Heart right ventricle (tissue), 16 donors: ENCODE results near the gene DMRT1. TPM values are rescaled to one million over a fixed set of nuclear protein-coding genes. Genes with fewer than 3 reads are reported as not detected.

ENCODE experiments used
- ATAC-seq, 8 donors: fragments of 200-7000 bp; cut with Tn5 transposase; one replicate each; pipeline ENCODE4 v1.9.1; 2020; ENCODE audit warnings: mild to moderate bottlenecking in 8 of 8, moderate library complexity in 8 of 8, moderate number of reproducible peaks in 1 of 8
- DNase-seq, 2 donors: peaks; one replicate each; pipeline ENCODE4 v3.0.0-alpha.2; 2020
- H3K27ac ChIP-seq, 10 donors: fragments of 200-600 bp; sonication (generic) in 2 of 10; one replicate each; pipeline versions ENCODE4 v1.5.0 to v1.8.0; 2020 to 2022; ENCODE audit warnings: mild to moderate bottlenecking in 3 of 10
- H3K27me3 ChIP-seq, 7 donors: fragments of 200-600 bp; one replicate each; pipeline ENCODE4 v1.8.0; 2021 to 2022; ENCODE audit warnings: mild to moderate bottlenecking in 2 of 7
- H3K36me3 ChIP-seq, 9 donors: fragments of 200-600 bp; sonication (generic) in 1 of 9; one replicate each; pipeline versions ENCODE4 v1.5.0 to v1.8.0; 2020 to 2022; ENCODE audit warnings: mild to moderate bottlenecking in 2 of 9
- H3K4me1 ChIP-seq, 9 donors: fragments of 200-600 bp; sonication (generic) in 1 of 9; one replicate each; pipeline versions ENCODE4 v1.5.0 to v1.8.0; 2020 to 2022; ENCODE audit warnings: mild to moderate bottlenecking in 4 of 9
- H3K4me3 ChIP-seq, 10 donors: fragments of 200-600 bp; sonication (generic) in 2 of 10; one replicate each; pipeline versions ENCODE4 v1.5.0 to v1.8.0; 2020 to 2022; ENCODE audit warnings: mild to moderate bottlenecking in 7 of 10, moderate library complexity in 2 of 10
- H3K9me3 ChIP-seq, 11 donors: fragments of 200-600 bp in 10 of 11; sonication (generic) in 2 of 11; one replicate each; pipeline versions ENCODE4 v1.5.0 to v1.8.0; 2013 to 2022; ENCODE audit warnings: mild to moderate bottlenecking in 2 of 11, control low read depth in 1 of 11, moderate library complexity in 1 of 11
- CTCF ChIP-seq, 9 donors: fragments of 200-600 bp; sonication (generic) in 2 of 9; IDR thresholded peaks; one replicate each; pipeline versions ENCODE4 v1.5.0 to v1.8.0; 2021 to 2022; ENCODE audit warnings: antibody characterized with exemption in 9 of 9, mild to moderate bottlenecking in 5 of 9, moderate library complexity in 1 of 9
- WGBS, 2 donors: extraction: QIAGEN DNeasy Blood & Tissue Kit; methylation state at CpG; one replicate each; pipeline ENCODE4 v1.1.7; 2013; ENCODE audit warnings: inconsistent platforms in 1 of 2; 5-methylcytosine and 5-hydroxymethylcytosine counted together
- intact Hi-C, 10 donors: fragments of 100-400 bp; cut with DNase I; formaldehyde crosslinking; loops; one replicate each; pipeline versions ENCODE4 v1.11.1 to v1.14.2; 2022
- polyA plus RNA-seq, 2 donors: library from polyadenylated mRNA; stranded (reverse); fragments of 200-250 nt; gene quantifications; one replicate each; pipeline ENCODE4 v1.2.3, GENCODE V29; 2013
- total RNA-seq, 10 donors: library from RNA; stranded (reverse); fragmentation: NEBNext Ultra II Directional in 3 of 10; extraction: Animal tissue kit (Norgen Biotek cat#: 25700) in 3 of 10; gene quantifications; one replicate each; pipeline versions ENCODE4 v1.2.1 to v1.2.4, GENCODE V29; 2021 to 2023
- donor health status: Arrhythmogenic right ventricular cardiomyopathy.
- donor health status: ischemic (EF 13 %, LVEDD 7.1; RV severe dilation, severe dysfunction).
- donor health status: healthy with polysubstance abuse.
- donor health status: DM: no; HTN: yes; CAD: no.
- donor health status: DM: no; HTN: no; CAD: no.
- donor health status: ischemic (EF 25% LVEDD 6.9; RV normal size, moderate dysfunction).
- donor health status: ischemic (EF 25% LVEDD 5.7; RV mildly dilated, moderate dysfunction).
- donor health status: healthy.
- donor health status: DM: yes; HTN: yes; CAD: no.
- donor health status: Ischemic cardiomyopathy.
- donor health status: ischemic (EF 35%, LVEDD 5.7; RV mildly dilated, moderate dysfunction).
- donor health status: nonischemic (EF 11% LVEDD 7.7; RV severe dilation, severe dysfunction).
- donor health status: DM: yes; HTN: yes; CAD: no.
- donor health status: PGD.
- donor health status: ischemic (EF 29% LVEDD 5.4; RV normal size, mild dysfunction).
- donor health status: nonischemic (EF 23%, LVEDD 6.1; RV moderate dilation, normal function).

DMRT1 gene
- total and polyA plus RNA-seq, 12 donors = not detected

- H3K27me3 ChIP-seq = peaks cover 51 to 100% (median 99%) of the 10 kb centered on the region in 7 donors
- H3K4me3 ChIP-seq = no peak overlapping the region
- no peaks in the 10 kb centered on the region for H3K9me3 ChIP-seq
- DNase-seq (no peak), ATAC-seq (no peak)
- peaks cover 0 to 17% (median 12%) of the 10 kb centered on the region in 9 donors for H3K4me1 ChIP-seq
- no peak overlapping the region for H3K27ac ChIP-seq
- intact Hi-C loops = loop anchor here in 1 of 10 donors (10.0 kb wide), 1 partner anchor 67 kb away; no protein-coding TSS in a partner anchor
- TF ChIP-seq CTCF (IDR thresholded peaks at IDR 0.05) = no peak
- no peaks in the 10 kb centered on the region for H3K36me3 ChIP-seq
- 23% methylated on average over 19 of the region's 19 CpGs for WGBS, 2 donors
Observed at GRCh38 chr9:977838-978830, 136.6 kb downstream of the DMRT1 start.

GRCh38 chr9:979983-980382 lies 138.5 kb downstream of the DMRT1 start:
- H3K27me3 ChIP-seq = peaks cover 33 to 100% (median 99%) of the 10 kb centered on the region in 7 donors

GRCh38 chr9:980640-981039 lies 139.1 kb downstream of the DMRT1 start:
- no peak for ATAC-seq
- Histone ChIP-seq H3K36me3 (no peaks in the 10 kb centered on the region), H3K4me3 (no peak overlapping the region), H3K27ac (no peak overlapping the region), H3K9me3 (no peaks in the 10 kb centered on the region), H3K27me3 (peaks cover 28 to 100% (median 99%) of the 10 kb centered on the region in 7 donors), H3K4me1 (peaks cover 0 to 13% (median 10%) of the 10 kb centered on the region in 9 donors)
- intact Hi-C loops = no loop called here
- DNase-seq = no peak
- TF ChIP-seq CTCF (IDR thresholded peaks at IDR 0.05) = no peak
- WGBS, 2 donors = 6% methylated on average over 4 of the region's 4 CpGs

More at GRCh38 chr9:979983-980382, 138.5 kb downstream of the DMRT1 start:
- Histone ChIP-seq H3K27ac (no peak overlapping the region), H3K4me3 (no peak overlapping the region), H3K4me1 (peaks cover 0 to 14% (median 10%) of the 10 kb centered on the region in 9 donors), H3K36me3 (no peaks in the 10 kb centered on the region), H3K9me3 (no peaks in the 10 kb centered on the region)
- ATAC-seq (no peak), DNase-seq (no peak)
- TF ChIP-seq CTCF (IDR thresholded peaks at IDR 0.05) = no peak
- intact Hi-C loops = loop anchor here in 1 of 10 donors (10.0 kb wide), 1 partner anchor 65 kb away; no protein-coding TSS in a partner anchor
- WGBS, 2 donors = 10 to 19% methylated on average over 2 of the region's 2 CpGs

- DNase-seq (no peak), ATAC-seq (no peak)
- Histone ChIP-seq H3K36me3 (no peaks in the 10 kb centered on the region), H3K4me1 (peaks cover 0 to 6% (median 5%) of the 10 kb centered on the region in 9 donors), H3K4me3 (no peak overlapping the region), H3K27ac (no peak overlapping the region), H3K9me3 (no peaks in the 10 kb centered on the region), H3K27me3 (peaks cover 20 to 100% (median 99%) of the 10 kb centered on the region in 7 donors)
- intact Hi-C loops = no loop called here
- 3 to 8% methylated on average over 16 of the region's 16 CpGs for WGBS, 2 donors
- no peak for TF ChIP-seq CTCF (IDR thresholded peaks at IDR 0.05)
Observed at GRCh38 chr9:981491-981898, 140.0 kb downstream of the DMRT1 start.
